Stimulated activated naive CD8-positive, alpha-beta T cell treated with anti-CD3 and anti-CD28 coated beads, Interleukin-15, Interleukin-2, amounts not matched to agents 100 U/mL and 50 U/mL, for 24 hours (primary cell): Measurements from ENCODE around the gene ANKRD60.

Experiments
- ATAC-seq: fragments of 150-1000 bp; cut with Tn5 transposase; one replicate; pipeline ENCODE4 v1.10.0; 2021
- DNase-seq: peaks from one replicate; pipeline ENCODE4 v3.0.0; 2021

ANKRD60 gene, protein sequence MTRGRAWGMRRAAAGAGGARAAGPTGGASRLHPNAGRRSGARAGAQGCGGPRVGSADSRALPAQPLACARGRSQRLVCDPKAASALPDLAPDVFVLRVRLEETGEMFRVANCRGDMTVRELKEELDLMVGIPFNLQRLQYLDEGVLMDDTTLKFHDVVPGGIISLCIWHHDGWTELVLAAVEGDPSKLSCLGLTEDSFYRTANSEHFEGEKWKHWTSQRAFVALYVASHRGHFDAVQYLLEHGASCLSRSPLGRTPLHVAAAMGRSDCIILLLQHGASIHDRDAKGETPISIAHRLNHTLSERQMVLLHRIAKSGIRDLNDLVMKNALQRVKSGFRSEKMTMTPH

DNA sequence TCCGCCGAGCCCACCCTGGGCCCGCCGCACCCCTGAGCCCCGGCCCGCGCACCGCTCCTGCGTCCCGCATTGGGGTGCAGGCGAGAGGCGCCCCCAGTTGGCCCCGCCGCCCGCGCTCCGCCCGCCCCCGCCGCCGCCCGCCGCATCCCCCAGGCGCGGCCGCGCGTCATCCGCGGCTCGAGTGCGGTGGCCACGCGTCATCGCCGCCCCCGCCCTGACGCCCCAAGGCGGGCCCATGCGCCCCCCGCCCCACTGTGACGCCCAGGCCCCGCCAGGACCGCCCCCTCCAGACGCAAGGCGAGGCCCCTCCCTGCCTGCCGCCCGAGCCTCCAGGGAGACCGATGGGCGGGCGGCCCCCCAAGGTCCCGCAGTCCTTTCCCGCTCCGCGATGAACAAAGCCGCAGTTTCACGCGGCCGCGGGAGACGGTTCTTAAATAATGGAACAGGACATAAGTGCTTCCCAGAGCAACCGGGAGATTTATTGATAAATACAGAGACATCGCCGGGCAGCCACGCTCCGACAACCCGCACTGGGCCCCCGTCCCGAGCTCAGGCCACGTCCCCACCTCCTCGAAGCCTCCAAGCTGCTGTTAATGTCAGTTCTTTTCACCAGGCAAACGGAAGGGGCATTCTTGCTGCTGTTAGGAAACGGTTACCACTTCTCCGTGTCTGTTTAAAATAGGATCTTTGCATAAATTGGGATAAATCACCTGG is at the start of gene ANKRD60:
Gene ANKRD60 (minus strand): TSS at position 170 of the 714 bp plus-strand sequence. CDS start 0 bp downstream, at position 170.
- peak; percentile 66 for DNase-seq
- ATAC-seq = peak; percentile 56

DNA sequence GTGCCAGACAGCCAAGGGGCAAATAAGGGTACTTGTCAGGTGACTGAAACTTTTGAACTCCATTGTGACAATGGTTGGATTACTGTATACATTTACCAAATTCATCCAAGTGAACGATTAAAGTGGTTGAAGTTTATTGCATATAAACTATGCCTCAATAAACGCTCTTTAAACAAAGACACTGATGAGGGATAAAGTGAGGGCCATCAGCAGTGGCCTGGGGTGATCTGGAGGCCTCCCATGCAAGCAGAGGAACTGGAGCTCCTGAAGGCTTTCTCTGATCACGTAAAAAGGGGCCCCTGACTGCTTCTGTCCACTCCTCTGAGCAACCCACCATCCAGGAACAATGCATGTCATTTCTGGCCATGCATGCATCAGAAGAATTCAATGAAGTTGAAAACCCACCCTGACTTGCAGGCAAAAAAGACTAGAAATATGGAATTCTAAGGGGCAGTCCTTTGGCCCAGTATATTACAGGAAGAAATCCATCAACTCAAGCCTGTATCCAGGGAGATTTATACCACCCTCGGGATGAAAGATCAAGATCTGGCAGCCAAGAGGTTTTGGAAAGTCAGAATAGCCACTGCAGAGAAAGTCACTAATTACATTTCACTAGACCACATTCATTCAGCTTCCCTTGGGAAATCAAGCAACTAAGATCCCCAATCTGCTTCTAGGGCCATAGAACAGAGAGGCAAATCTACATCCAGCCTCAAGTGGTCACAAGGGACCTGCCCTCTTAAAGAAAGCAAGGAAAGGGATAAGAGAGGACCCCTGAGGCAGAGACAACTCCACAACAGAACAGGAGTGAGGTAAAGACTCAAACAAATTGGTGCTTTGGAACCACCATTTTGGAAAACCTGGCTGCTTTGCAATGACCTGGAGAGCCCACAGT is 49.4 kb upstream of the ANKRD60 start:
- DNase-seq (no peak), ATAC-seq (no peak)

DNA sequence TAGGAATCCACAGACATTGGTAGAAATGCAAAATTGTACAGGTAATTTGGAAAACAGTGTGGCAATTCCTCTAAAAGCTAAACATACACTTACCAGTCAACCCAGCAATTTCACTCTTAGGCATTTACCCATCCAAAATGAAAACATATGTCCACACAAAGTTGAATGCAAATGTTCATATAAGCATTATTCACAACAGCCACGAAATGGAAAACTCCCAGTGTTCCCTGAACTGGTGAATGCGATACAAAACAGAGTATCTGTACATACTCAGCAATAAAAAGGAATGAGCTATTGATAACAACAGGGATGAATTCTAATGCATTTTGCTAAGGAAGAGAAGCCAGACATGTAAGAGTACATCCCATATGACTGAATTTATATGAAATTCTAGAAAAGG is 48.7 kb upstream of the ANKRD60 start:
- ATAC-seq = no peak

DNA sequence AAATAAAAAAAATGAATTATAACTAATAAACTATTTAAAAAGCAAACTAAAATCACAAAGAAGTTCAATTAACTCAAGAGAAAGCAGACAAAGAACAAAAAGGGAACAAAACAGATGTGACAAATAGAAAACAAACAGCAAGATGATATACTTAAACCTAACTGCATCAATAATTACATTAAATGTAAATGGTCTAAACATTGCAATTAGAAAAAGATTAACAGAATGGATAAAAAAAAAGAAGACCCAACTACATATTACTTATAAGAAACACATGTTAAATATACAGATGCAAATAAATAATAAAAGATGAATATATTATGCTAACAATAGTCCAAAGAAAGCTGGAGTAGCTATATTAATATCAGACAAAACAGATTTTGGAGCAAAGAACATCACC is 45.9 kb upstream of the ANKRD60 start:
- DNase-seq = no peak
- ATAC-seq = no peak

More for the DNA sequence above, 48.7 kb upstream of the ANKRD60 start:
- no peak for DNase-seq

DNA sequence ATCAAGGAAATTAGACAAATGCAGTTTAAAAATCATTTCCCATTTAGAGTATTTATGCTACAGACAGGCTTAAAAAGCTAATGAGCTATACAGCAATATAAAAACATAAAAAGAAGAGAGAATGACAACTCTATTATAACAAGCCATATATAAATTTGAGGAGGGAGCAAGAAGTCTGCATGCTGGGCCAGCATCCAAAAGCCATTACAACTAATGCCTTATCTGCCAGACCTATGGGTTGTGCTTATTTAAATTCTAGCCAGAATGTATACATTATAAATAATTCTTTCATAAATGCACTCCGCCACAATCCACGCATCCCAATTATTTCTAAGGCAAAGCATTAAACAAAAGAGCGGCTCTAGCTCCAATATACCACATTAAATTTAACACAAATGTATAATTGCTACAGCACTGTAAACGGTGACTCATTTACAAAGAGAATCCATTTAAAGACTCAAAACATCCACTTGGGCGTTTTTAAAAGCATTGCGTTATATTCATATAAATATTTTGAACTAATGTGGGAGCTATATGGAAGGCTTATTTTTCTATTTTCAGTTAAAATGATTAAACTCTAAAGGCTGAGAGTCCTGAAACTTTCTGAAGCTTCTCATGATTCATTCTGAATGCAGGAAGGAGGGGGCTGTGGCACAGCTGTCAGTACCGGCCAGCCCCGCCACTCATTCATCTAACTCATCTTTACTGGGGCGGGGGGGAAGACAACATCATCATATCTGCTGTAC is 43.3 kb upstream of the ANKRD60 start:
- DNase-seq (peak; percentile 55), ATAC-seq (peak; percentile 84)

DNA sequence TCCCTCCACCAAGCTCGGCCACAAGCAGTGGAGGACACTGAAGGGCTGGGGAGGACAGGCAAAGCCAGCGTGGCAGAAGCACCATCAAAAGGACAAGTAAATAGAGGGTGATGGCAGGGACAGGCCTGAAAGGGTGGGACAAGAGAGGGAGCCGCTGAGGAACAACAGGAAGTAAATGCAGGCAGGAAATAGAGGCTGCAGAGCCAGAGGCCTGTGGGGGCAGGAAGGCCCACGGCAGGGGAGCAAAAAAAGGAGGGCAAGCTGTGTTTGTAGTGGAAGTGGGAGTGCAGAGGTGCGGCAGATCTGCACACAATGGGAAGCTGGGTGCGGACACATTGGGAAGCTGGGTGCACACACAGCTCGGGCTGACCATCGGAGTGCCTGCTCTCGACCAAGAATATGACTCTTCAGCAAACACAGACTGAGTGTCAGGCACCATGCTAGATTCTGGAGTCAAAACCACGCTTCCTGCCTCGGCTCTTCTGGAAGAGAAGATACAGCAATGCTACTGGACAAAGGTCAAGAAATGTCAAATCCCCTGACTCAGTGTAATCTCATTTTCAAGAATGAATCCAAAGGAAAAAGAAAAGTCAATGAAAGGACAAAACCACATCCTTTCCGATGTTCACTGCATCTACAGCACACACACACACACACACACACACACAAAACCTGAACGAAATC is 40.6 kb upstream of the ANKRD60 start:
- ATAC-seq = peak; percentile 60
- peak; percentile 35 for DNase-seq

DNA sequence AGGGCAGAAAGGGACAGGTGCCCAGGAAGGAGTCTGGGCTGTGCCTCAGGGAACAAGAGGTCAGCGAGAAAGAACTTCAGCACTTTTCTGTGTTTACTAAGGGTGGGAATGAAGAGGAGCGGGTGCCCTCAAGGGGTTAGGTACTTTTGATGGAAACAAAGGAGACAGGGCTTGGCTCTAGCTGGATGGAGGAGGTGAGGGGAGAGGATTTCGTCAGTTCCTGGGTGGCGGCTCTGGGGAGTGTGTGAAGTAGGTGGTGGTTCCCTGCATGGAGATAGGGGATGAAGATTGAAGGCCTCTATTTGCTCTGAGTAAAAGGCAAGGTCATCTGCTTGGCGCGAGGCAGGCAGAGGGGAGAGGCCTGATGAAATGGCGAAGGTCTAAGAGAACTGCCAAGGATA is 40.0 kb upstream of the ANKRD60 start:
- DNase-seq = no peak
- ATAC-seq = no peak

DNA sequence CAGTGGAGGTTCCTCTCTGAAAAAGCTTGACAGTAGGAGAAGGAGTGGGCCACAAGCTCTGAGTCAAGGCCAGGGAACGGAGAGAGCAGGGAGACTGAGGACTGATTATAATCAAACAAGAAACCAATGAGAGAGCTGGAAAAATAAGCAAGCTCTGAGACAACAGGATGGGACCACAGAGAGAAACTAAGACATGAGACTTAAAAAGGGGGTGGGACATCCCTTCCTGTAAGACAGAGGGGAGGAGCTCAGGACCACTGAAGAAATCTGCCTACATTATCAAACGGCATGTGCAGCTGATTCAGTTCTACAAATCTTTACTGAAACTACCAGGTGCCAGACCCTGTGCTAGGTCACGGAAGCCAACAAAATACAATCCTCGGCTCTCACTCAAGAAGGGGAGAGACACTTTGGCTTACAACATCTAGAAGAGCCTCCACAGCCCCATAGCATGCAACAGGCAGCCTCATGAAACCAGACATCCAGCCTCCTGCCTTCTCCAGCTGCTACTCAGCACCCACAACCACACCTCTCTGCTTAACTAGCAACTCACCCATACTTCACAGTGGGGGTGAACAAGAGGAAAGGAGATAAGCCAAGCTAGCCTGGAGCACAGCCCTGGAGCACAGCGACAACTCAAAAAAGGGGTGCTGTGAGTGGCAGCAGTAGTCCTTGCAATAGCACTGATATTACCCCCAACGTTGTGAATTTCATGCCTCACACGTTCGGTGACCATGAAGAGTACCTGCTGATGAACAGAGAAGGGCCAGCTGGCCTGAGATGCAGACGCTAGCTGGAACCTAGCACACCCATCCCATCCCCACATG is 39.1 kb upstream of the ANKRD60 start:
- peak; percentile 50 for ATAC-seq
- DNase-seq = no peak

DNA sequence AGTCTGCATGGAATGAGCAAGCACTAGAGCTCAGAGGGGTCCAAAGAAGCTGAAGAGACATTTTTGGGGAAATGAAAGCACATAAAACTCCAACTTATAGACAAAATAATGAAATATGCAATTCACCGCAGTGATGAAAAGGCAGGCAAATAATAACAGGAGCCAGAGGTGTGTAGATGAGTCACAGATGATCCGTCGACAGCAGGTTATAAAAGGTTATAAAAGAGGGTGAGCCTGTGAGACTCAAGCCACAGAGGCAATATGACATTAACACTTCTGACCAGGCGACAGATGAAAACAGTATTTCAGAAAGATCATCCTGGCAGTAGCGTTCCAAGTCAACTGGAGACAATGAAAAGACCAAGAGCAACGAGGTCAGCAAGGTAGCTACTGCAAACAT is 35.8 kb upstream of the ANKRD60 start:
- DNase-seq = no peak
- no peak for ATAC-seq

DNA sequence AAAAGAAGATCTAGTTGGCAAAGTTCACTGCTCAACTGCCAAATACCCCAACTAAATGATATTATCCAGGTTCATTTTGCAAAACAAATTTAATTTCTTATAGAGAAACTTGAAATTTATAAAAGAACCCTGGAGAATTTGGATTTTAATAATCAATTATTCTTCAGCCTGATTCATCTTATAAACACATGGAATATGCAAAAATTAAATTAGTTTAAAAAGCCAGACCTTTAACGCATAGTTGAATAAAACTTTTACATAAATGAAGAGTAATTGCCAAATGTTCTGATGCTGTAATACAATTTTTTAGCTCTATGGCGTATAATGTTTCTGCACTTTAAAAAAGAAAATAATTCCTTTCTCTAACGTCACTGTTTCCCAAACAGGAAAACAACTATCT is 33.2 kb upstream of the ANKRD60 start:
- DNase-seq = no peak
- ATAC-seq = no peak

DNA sequence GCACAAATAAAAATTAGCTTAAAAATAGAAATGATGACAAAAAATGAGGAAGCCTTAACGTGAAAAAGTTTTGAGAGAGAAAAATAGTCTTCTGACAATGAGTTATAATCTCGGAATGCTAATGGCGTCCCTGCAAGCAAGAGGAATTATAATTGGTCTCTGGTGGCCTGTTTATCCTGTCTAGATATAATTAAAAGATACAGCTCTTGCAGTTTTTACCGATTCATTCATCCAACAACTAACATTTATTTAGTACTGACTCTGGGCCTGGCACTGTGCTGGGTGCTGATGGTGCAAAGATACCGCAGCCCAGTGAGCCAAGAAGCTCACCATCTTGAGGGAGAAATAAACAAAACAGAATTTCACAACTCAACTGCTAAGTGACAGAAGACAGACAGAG is 31.6 kb upstream of the ANKRD60 start:
- DNase-seq (no peak), ATAC-seq (no peak)

DNA sequence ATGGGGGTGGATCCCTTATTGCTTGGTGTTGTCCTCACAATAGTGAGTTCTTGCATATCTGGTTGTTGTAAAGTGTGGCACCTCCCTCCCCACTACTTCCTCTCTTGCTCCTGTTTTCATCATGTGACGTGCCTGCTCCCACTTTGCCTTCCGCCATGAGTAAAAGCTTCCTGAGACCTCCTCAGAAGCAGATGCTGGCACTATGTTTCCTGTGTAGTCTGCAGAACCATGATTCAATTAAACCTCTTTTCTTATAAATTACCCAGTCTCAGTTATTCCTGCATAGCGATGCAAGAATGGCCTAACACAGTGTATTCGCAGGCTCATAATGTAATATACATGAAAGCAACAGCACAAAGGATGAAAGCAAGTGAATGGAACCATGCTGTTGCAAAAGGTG is 28.4 kb upstream of the ANKRD60 start:
- ATAC-seq (no peak), DNase-seq (no peak)

DNA sequence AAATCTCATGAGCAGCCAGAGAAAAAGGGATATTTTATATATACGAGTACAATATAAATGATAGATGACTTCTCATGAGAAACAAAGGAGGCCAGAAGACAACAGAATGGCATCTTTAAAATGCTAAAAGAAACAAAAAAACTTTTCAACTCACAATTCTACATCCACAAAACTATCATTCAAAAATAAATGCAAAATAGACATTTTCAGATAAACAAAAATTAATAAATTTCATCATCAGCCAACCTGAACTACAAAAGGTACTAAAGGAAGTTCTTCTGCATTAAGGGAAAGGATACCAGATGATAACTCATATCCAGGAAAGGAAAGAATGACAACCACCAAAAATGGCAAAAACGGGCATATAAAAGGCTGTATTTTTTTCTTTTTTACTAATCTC is 27.9 kb upstream of the ANKRD60 start:
- DNase-seq (no peak), ATAC-seq (no peak)

DNA sequence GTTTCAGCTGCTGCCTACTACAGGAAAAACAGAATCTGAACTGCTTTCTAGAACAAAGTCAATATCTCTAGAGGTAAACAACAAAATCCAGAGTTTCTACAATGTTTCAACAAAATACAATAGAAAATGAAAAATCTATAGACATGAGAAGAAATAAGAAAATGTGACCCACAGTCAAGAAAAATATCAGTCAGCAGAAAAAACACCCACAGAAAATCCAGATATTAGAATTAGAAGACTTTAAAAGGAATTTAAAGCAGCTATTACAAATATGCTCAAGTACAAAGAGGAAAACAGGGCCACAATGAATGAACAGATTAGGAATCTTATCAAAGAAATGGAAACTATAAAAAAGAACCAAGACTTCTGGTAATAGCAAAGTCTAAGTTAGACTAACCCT is 26.4 kb upstream of the ANKRD60 start:
- DNase-seq = no peak
- ATAC-seq = no peak

DNA sequence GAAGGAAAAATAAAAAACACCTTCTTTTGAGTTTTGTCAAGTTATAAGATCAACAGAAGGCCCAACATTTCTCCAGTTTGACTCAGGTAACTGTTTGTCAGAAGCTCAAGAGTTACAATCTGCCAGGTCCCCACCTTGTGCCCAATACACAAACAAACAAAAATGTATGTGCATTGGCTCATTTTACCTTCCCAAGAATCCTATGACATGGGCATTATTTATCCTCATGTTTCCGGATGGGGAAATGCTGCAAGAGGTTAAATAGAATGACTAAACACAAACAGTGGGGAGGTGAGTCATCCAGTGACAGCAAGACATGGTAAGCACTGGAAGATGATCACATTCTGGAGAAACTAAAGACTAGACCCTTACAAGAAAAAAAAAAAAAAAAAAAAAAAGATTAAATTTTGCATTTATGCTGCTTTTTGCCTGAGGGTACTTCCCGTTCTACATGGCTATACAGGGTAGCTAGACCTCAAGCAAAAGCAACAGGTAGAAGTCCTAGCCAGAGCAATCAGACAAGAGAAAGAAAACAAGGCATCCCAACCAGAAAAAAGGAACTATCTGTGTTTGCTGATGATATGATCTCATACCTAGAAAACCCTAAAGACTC is 23.6 kb upstream of the ANKRD60 start:
- DNase-seq = no peak
- ATAC-seq = peak; percentile 23

DNA sequence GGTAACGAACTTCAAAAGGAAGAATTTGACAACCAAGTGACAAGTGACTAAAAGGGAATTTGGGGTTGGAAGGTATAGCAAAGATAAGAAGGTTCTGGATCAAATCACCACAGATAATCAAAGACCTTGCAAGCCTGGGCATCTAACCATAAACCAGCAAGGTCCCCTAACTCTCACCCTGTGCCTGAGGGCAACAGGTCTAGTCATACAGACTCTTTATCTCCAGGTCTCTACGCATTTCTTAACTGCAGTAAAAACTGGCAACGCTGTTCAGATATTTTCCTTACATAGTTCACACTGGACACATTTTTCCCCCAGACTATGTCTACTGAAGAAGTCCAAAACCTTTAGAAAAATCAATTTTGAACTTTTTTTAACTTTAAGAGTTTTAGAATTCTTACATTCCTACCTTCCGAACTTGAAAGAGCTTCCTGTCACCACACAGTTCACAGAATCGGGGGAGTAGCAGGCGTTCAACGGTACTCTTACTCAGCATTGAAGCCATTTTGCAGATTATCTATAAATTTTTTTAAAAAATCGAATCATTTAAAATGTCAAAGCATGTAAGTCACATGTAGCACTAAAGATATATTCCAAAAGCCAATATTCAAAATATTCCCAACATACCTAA is 23.0 kb upstream of the ANKRD60 start:
- no peak for DNase-seq
- ATAC-seq = no peak

DNA sequence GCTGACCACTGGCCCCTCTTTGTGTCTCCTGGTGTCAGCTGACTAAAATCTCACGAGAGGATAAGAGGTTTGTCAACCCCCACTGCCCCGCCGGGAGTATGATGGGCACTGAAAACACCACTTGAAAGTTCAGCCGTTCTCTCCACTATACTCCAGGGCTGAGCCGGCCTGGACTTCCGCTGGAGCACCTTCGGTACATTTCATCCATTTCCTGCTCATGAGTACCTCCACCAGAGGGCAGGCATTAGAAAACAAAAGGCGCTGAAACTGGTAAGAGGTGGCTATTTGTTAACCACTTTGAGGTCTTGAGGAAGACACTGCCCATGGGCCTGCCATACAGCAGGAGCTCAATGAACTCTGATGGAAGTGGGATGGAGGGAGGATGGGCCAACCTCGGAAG is 17.9 kb upstream of the ANKRD60 start:
- DNase-seq (no peak), ATAC-seq (no peak)

DNA sequence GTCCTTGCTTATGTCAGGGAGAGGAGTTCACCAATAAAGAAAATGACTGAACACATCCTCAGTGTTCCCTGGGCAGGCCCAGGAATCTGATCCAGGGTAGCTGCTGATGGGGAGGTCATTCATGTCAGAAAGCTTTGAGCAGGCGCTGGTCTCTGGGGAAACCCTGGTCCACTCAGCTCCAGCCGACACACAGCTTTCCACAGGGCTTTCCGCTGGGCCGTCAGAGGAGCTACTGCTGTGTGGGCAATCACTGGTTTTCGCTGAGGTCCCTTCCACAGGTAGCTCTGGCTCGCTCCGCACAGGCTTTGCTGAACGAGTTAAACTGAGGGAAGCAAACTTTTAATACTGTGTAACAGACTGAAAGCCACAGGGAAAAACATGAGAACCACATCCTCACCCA is 17.5 kb upstream of the ANKRD60 start:
- ATAC-seq (no peak), DNase-seq (no peak)

DNA sequence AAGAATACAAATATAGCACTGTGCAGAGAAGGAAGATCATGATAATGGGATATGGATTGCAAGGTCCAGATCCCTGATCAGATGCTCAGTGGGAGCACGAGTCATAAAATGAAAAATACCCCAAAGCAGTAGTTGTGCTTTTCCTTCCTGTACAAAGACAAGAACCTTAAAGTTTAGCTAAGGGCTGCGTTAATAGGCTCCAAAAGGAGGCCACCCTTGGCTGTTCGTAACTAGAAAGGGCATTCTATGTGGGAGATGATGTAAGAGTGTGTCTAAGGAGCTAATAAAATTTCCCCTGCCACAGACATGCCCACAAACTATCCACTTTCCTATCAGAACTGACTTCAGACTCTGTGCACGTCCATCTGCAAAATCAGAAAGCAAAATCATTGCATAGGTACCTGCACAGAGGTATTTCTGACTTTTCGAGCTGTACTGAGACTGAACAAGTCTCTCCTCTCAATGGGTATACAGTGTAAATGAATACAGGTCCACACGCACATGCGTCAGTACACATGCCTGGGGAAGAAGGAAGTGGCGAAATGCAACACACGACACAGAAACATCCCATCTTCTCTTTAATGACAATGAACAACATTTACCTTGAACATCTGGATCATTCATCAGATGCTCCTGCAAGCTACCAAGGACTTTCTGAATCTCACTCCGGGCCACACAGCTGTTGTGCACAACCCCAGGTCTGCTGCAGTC is 16.9 kb upstream of the ANKRD60 start:
- ATAC-seq = no peak

More for the DNA sequence above, 16.9 kb upstream of the ANKRD60 start:
- DNase-seq = no peak
